GM10266 (cell line): ENCODE data around the gene SPEF2.

Source experiments
- DNase-seq: peaks from one replicate; pipeline ENCODE4 v3.0.0; 2012; ENCODE audit errors: extremely low spot score
- CTCF ChIP-seq: IDR thresholded peaks from 2 replicates; pipeline ENCODE4 v1.5.1; 2012; ENCODE audit warnings: mild to moderate bottlenecking, low read depth; ENCODE audit not compliant: control insufficient read depth, insufficient read depth; ENCODE audit errors: missing control alignments

SPEF2 gene

GRCh38 chr5:35826056-35826455, 208.4 kb downstream of the SPEF2 start:
- no peak for DNase-seq
- no peak for TF ChIP-seq CTCF

- TF ChIP-seq CTCF, result no peak
Measured at GRCh38 chr5:35826554-35826953, 208.9 kb downstream of the SPEF2 start.

GRCh38 chr5:35828082-35828598, 210.5 kb downstream of the SPEF2 start:
- no peak for TF ChIP-seq CTCF
- DNase-seq, result no peak

More at GRCh38 chr5:35826554-35826953, 208.9 kb downstream of the SPEF2 start:
- no peak for DNase-seq

- no peak for TF ChIP-seq CTCF
- no peak for DNase-seq
Measured at GRCh38 chr5:35830587-35830986, 212.9 kb downstream of the SPEF2 start.

- TF ChIP-seq CTCF, result no peak
Measured at GRCh38 chr5:35832762-35833161, 215.1 kb downstream of the SPEF2 start.

GRCh38 chr5:35833224-35833623, 215.6 kb downstream of the SPEF2 start:
- no peak for TF ChIP-seq CTCF
- no peak for DNase-seq

More at GRCh38 chr5:35832762-35833161, 215.1 kb downstream of the SPEF2 start:
- no peak for DNase-seq

GRCh38 chr5:35835796-35836742, 218.4 kb downstream of the SPEF2 start:
- TF ChIP-seq CTCF, result no peak
- DNase-seq, result no peak
